PC-3 (cell line): ENCODE measurements around the gene NEIL1. TPM values are rescaled to one million over a fixed set of nuclear protein-coding genes. Genes with fewer than 3 reads are reported as not detected.

ENCODE experiments used
- ATAC-seq: fragments of 200-7000 bp; cut with Tn5 transposase; 2 replicates; pipeline ENCODE4 v1.9.1; 2020; ENCODE audit warnings: mild to moderate bottlenecking, moderate library complexity
- BruUV-seq: library from RNA; stranded (reverse); fragments of 400-500 nt; replicated peaks from 2 replicates; lab custom pipeline; 2021; lab: Mats Ljungman, UMichigan
- CTCF ChIA-PET: fragments of 300-600 bp; sonication (Branson Sonifier 250); formaldehyde crosslinking; loops from one replicate; lab custom pipeline; 2022; ENCODE audit warnings: antibody characterized with exemption; lab: Charles Lee
- POLR2A ChIA-PET: fragments of 300-600 bp; sonication (Branson Sonifier 250); formaldehyde crosslinking; loops from one replicate; lab custom pipeline; 2022; ENCODE audit warnings: antibody characterized with exemption; ENCODE audit not compliant: unreplicated experiment; lab: Charles Lee
- DNase-seq: peaks from one replicate; pipeline ENCODE4 v3.0.0-alpha.2; 2015
- H2AFZ ChIP-seq: fragments of 300-600 bp; sonication (generic); 2 replicates; pipeline ENCODE4 v1.6.0; 2016; ENCODE audit warnings: antibody characterized with exemption, low read length
- H3F3A ChIP-seq: fragments of 300-600 bp; sonication (generic); one replicate; pipeline ENCODE4 v1.6.0; 2017; ENCODE audit warnings: antibody characterized with exemption, low read length, control low read depth, mild to moderate bottlenecking; ENCODE audit not compliant: unreplicated experiment
- H3K27ac ChIP-seq: fragments of 300-600 bp; sonication (generic); 2 replicates; pipeline ENCODE4 v1.5.1; 2016; ENCODE audit warnings: mild to moderate bottlenecking, low read length
- H3K27me3 ChIP-seq: fragments of 300-600 bp; sonication (generic); 2 replicates; pipeline ENCODE4 v1.6.1; 2016; ENCODE audit warnings: low read length, mixed read lengths
- H3K36me3 ChIP-seq: fragments of 300-600 bp; sonication (generic); 2 replicates; pipeline ENCODE4 v1.6.1; 2016; ENCODE audit warnings: low read depth, mixed run types, low read length, mixed read lengths
- H3K4me1 ChIP-seq: fragments of 300-600 bp; sonication (generic); 2 replicates; pipeline ENCODE4 v1.5.1; 2016; ENCODE audit warnings: low read length; ENCODE audit not compliant: insufficient read depth
- H3K4me2 ChIP-seq: fragments of 300-600 bp; sonication (generic); 2 replicates; pipeline ENCODE4 v1.6.0; 2016; ENCODE audit warnings: low read length
- H3K4me3 ChIP-seq: fragments of 300-600 bp; sonication (generic); 2 replicates; pipeline ENCODE4 v1.5.1; 2016; ENCODE audit warnings: mild to moderate bottlenecking, low read length, mixed read lengths
- H3K79me2 ChIP-seq: fragments of 300-600 bp; sonication (generic); 2 replicates; pipeline ENCODE4 v1.6.1; 2017; ENCODE audit warnings: low read length, mixed read lengths
- H3K9ac ChIP-seq: fragments of 300-600 bp; sonication (generic); 2 replicates; pipeline ENCODE4 v1.6.0; 2016; ENCODE audit warnings: mild to moderate bottlenecking, low read length
- H3K9me2 ChIP-seq: fragments of 300-600 bp; sonication (generic); replicated peaks from 2 replicates; pipeline ENCODE4 v1.6.1; 2016; ENCODE audit warnings: mixed run types, low read length, mixed read lengths
- H3K9me3 ChIP-seq: fragments of 300-600 bp; sonication (generic); 2 replicates; pipeline ENCODE4 v1.6.1; 2016; ENCODE audit warnings: low read length, mixed read lengths
- H4K20me1 ChIP-seq: fragments of 300-600 bp; sonication (generic); 2 replicates; pipeline ENCODE4 v1.6.1; 2016; ENCODE audit warnings: low read length, mixed read lengths
- CTCF ChIP-seq: fragments of 300-600 bp; sonication (generic); conservative IDR thresholded peaks from 2 replicates; pipeline ENCODE4 v1.5.1; 2017; ENCODE audit warnings: antibody characterized with exemption, low read depth, mild to moderate bottlenecking, low read length
- EZH2 ChIP-seq: fragments of 300-600 bp; sonication (generic); IDR thresholded peaks from one replicate; pipeline ENCODE4 v1.6.1; 2017; ENCODE audit warnings: antibody characterized with exemption, mild to moderate bottlenecking, low read length; ENCODE audit not compliant: unreplicated experiment
- EZH2phosphoT487 ChIP-seq: fragments of 300-600 bp; sonication (generic); IDR thresholded peaks from 2 replicates; pipeline ENCODE4 v1.6.1; 2018; ENCODE audit warnings: mild to moderate bottlenecking, antibody characterized with exemption, low read length, borderline replicate concordance
- intact Hi-C: fragments of 100-400 bp; cut with micrococcal nuclease; formaldehyde crosslinking; loops from 2 replicates; pipeline ENCODE4 v1.9.0; 2023
- total RNA-seq: library from RNA; depleted of rRNA; stranded (reverse); fragments of >200 nt; gene quantifications from 2 replicates; pipeline ENCODE4 v1.2.3, GENCODE V29; 2014

Gene NEIL1
- total RNA-seq, 1 experiment from 2014 or later = 4.1 TPM

DNA sequence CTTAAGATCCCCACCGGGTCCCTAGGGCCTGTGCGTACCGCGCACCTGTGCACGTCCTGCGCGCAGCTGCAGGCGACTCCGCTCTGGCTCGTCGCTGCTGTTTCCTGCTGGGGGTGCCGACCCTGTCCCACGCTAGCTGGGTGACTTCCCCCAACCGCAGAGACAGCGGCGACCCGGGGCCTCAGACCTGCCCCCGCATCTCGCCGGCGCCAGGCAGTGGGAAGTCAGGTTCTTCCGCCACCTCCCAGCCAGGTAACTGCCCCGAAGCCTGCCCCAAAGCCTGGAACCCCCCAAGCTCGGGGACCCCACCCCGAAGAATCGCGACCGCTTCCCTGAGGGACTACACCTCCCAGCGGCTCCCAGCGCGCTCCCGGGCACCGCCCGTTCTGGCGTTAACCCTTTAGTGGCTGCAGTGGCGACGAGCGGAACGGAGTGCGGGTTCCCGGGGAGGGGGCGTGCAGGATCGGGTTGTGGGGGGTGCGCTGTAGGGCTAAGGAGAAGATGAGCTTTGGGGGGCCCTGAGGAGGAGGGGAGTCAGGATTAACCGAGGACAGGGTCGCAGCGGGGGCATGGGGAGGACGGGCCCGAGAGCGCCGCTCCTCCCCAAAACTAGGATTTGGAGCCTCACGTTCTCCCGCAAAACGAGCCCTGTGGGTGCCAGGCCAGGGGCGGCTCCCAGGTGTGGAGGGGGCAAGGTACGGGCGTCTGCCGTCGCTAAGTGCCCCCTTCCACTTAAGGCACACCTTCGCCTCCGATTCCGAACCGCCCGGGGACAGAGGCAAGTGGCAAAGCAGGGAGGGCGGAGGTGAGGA, 589 bp downstream of the NEIL1 start:
- TSS peak; percentile 8 for BruUV-seq
- peak overlapping the region; percentile 34 for H3K9ac ChIP-seq
- ChIA-PET CTCF (no interaction called here), POLR2A (interaction anchor here (0.5 kb wide), 1 partner anchor 84 kb away, joined by 4 read pairs; no protein-coding TSS in a partner anchor)
- no peaks in the 10 kb centered on the region for H4K20me1 ChIP-seq
- ATAC-seq = peak; percentile 58
- no peaks in the 10 kb centered on the region for H3F3A ChIP-seq
- H3K27me3 ChIP-seq = no peaks in the 10 kb centered on the region
- H3K4me2 ChIP-seq = peak overlapping the region; percentile 93
- intact Hi-C loops = no loop called here
- no peaks in the 10 kb centered on the region for H3K36me3 ChIP-seq
- peak overlapping the region; percentile 88 for H2AFZ ChIP-seq
- no peaks in the 10 kb centered on the region for H3K9me2 ChIP-seq
- no peaks in the 10 kb centered on the region for H3K9me3 ChIP-seq
- TF ChIP-seq CTCF (no peak), EZH2 (no peak), EZH2phosphoT487 (no peak)
- peak; percentile 32 for DNase-seq
- peak overlapping the region; percentile 77 for H3K4me3 ChIP-seq
- H3K4me1 ChIP-seq = no peaks in the 10 kb centered on the region; the same call in 1 of the 2 replicates
- no peaks in the 10 kb centered on the region for H3K79me2 ChIP-seq
- H3K27ac ChIP-seq = no peak overlapping the region

DNA sequence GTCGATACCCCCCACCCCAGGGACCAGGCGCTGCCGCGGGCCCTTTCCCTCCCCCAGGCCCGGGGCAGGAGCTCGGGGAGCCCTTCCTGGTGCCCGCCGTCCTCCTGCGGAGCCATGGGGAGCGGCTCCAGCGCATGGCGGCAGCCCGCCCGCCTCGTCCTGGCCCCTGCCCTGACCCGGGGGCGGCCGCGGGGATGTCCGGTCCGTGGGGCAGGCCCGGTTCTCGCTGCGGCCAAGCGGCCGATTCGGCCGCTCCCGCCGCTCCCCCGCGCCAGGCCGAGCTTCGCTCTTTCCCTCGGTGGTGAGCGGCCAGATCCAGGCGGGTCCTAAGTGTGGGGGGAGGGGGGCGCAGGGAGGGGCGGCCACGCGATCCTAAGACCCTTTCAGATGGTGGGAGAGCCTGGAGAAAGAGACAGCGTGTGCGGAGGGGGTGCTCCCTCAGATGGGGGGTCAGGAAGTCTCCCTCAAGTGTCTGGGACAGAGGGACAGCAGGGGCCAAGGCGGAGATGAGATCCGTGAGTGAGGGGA, 1.3 kb downstream of the NEIL1 start:
- Histone ChIP-seq H3K27me3 (no peaks in the 10 kb centered on the region), H4K20me1 (no peaks in the 10 kb centered on the region), H3K4me1 (no peaks in the 10 kb centered on the region; the same call in 1 of the 2 replicates), H3K79me2 (no peaks in the 10 kb centered on the region), H3F3A (no peaks in the 10 kb centered on the region), H2AFZ (peak overlapping the region; percentile 88), H3K4me2 (peak overlapping the region; percentile 93), H3K9me3 (no peaks in the 10 kb centered on the region), H3K27ac (no peak overlapping the region), H3K9ac (peak overlapping the region; percentile 34), H3K4me3 (peak overlapping the region; percentile 77), H3K9me2 (no peaks in the 10 kb centered on the region), H3K36me3 (no peaks in the 10 kb centered on the region)
- BruUV-seq = no TSS peak
- CTCF ChIA-PET = no interaction called here
- no peak for TF ChIP-seq EZH2
- TF ChIP-seq CTCF = no peak
- DNase-seq (no peak), ATAC-seq (peak; percentile 29)
- POLR2A ChIA-PET = interaction anchor here (0.5 kb wide), 1 partner anchor 83 kb away, joined by 4 read pairs; no protein-coding TSS in a partner anchor
- intact Hi-C loops = no loop called here
